DMS53 (cell line): ENCODE results near the gene SLC45A1.

Source experiments
- DNase-seq: peaks from one replicate; lab custom pipeline; 2025; lab: John Stamatoyannopoulos, UW

The SLC45A1 gene

DNA sequence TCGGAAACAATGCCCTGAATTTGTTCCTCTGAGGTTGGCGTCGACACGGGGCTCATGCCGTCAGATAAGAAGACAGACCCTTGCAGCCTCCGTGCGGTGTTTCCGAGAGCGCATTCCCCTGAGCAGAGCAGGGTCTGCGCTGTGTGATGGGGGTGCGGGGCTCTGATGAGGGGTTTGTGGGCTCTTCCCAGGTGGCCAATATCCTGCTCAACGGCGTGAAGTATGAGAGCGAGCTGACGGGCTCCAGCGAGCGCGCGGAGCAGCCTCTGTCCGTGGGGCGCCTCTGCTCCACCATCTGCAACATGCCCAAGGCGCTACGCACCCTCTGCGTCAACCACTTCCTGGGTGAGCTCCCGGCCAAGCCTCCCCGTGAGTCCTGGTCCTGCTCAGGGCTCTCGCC is 17.3 kb downstream of the SLC45A1 start:
- DNase-seq = no peak

GRCh38 chr1:8337776-8338525 is 20.0 kb downstream of the SLC45A1 start:
- DNase-seq = no peak

DNA sequence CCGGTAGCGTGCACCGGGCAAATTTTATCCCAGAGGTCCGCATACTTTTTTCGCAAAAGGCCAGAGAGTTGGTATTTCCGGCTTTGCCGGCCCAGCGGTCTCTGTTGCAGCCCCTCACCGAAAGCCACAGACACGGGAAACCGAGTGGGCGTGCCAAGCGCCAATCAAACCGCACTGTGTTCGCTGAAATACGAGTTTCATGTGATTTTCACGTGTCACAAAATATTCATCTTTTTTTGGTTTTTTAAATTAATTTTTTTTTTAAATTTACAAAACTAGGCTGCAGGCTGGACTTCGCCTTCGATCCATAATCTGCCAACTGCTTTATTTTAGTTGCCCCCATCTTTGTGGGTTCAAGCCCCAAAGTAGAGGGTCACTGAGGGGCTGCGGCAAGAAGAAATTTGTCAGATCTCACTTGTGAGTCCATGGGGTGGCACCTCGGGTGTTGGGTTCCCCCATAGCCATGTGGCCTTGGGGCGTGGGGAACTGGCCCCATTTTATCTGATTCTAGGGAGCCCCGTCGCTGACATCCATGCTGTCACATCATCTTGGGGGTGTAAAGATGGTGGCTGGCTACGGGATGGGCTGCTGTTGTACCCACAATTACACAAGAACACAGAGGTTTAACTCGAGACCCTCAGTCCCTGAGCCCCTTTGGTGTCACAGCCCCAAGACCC is 20.8 kb downstream of the SLC45A1 start:
- no peak for DNase-seq

DNA sequence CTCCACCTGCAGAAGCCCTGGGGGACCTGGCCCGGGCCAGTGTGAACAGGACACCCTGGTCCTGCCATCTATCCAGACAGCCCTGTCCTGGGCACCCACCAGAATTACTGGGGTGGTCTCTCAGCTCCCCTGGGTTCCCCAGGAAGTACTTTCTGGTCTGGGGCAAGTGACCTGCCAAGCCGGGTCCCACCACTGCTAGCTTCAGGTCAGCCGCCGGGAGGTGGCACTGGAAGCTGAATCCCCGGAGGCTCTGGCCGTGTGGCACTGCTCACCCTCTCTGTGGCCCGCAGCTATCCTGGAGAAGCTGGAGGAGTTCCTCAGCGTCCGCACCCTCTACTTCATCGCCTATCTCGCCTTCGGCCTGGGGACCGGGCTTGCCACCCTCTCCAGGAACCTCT is 21.3 kb downstream of the SLC45A1 start:
- DNase-seq = no peak

DNA sequence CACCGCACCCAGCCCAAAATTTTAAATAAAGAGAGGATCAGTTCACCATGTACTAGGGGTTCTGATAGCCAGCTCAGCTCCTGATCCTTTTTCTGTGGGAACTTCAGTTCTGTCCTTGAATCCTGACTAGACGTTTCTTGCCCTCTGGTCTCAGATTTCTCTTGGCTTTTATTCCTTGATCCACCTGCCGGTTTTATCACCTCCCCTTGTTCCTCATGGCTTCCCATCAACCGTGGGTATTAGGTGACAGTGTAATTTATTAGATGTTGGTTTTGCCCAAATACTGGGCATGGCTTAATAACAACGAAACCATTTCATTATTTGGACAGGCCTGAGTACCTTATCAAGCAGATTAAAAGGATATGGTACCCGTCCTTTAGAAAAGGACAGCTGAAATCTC is 22.5 kb downstream of the SLC45A1 start:
- DNase-seq = no peak

GRCh38 chr1:8342325-8342724 is 24.4 kb downstream of the SLC45A1 start:
- DNase-seq = no peak

- DNase-seq = no peak
These were observed 25.1 kb downstream of the SLC45A1 start for GRCh38 chr1:8343044-8343443.

DNA sequence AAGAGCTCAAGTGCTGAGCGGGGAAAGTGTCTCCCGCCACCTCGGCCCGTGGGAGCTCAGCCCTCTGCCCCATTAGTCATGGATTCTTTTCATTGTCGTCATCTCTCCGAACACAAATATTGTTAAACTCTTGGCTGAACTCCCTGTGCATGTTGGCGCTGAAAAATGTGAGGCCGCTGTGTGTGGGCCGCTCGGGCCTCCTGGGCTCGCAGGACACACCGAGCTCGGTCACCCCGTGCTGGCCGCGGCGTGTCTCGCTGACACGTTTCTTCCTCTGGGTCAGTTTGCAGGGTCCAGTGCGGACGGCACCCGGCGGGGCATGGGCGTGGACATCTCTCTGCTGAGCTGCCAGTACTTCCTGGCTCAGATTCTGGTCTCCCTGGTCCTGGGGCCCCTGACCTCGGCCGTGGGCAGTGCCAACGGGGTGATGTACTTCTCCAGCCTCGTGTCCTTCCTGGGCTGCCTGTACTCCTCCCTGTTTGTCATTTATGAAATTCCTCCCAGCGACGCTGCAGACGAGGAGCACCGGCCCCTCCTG is 25.6 kb downstream of the SLC45A1 start:
- DNase-seq = peak; percentile 68

DNA sequence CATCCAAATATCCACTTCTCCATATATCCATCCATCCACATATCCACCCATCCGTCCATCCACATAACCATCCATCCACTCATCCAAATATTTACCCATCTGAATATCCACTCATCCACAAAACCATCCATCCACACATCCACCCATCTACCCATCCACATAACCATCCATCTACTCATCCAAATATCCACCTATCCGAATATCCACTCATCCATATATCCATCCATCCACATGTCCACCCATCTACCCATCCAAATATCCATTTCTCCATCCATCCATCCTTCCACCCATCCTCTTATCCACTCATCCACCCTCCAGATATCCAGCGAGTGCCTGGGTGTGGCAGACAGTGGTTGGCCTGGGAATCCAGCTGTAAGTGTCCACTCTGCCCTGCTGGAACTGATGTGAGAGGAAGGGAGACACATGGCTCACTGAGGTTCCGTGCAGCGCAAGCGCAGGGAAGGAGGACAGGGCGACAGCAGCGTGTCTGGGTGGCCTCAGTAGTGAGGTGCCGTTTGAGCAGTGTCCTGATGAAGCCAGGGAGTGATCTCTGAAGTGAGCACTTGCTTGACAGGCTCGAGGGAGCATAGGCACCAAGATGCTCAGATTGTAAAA is 27.1 kb downstream of the SLC45A1 start:
- DNase-seq = no peak

GRCh38 chr1:8345621-8346415 is 27.9 kb downstream of the SLC45A1 start:
- DNase-seq = no peak

GRCh38 chr1:8347635-8348034 is 29.7 kb downstream of the SLC45A1 start:
- no peak for DNase-seq

GRCh38 chr1:8348047-8348776 is 30.3 kb downstream of the SLC45A1 start:
- no peak for DNase-seq

GRCh38 chr1:8348777-8349472 is 31.0 kb downstream of the SLC45A1 start:
- DNase-seq = peak; percentile 79

GRCh38 chr1:8349473-8349865 is 31.6 kb downstream of the SLC45A1 start:
- peak; percentile 48 for DNase-seq

GRCh38 chr1:8349961-8350360 is 32.0 kb downstream of the SLC45A1 start:
- peak; percentile 48 for DNase-seq

GRCh38 chr1:8350914-8351684 is 33.2 kb downstream of the SLC45A1 start:
- DNase-seq = no peak

- DNase-seq = peak; percentile 52
These were observed 34.0 kb downstream of the SLC45A1 start for GRCh38 chr1:8351693-8352470.

- no peak for DNase-seq
These were observed 34.5 kb downstream of the SLC45A1 start for GRCh38 chr1:8352471-8352845.
